ENCODE data around the gene ACAT2.
"Not testable (repeated sequence)": the region's sequence is repeated elsewhere in the genome, so short reads cannot be mapped to it uniquely, and the experiment has no call there.

The ACAT2 gene

GRCh38 chr6:159777240-159777904, 15.5 kb downstream of the ACAT2 start:
- no peak for DNase-seq

DNA sequence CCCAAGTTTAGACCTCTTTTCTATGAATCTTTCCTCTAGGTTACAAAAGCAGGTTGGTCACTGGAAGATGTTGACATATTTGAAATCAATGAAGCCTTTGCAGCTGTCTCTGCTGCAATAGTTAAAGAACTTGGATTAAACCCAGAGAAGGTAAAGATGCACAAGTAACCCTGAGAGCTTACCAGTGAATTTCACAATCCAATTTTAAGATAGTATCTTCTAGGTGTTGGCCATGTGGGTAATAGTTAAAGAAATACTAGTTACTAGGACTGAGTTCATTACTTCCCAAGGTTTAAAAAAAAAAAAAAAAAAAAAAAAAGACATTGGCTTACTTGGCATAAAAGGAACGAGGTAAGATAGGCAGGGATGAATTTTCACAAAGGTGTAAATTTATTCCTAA, 16.3 kb downstream of the ACAT2 start:
- no peak for DNase-seq

- DNase-seq: no peak
Observed at GRCh38 chr6:159778542-159779103, 16.8 kb downstream of the ACAT2 start.

DNA sequence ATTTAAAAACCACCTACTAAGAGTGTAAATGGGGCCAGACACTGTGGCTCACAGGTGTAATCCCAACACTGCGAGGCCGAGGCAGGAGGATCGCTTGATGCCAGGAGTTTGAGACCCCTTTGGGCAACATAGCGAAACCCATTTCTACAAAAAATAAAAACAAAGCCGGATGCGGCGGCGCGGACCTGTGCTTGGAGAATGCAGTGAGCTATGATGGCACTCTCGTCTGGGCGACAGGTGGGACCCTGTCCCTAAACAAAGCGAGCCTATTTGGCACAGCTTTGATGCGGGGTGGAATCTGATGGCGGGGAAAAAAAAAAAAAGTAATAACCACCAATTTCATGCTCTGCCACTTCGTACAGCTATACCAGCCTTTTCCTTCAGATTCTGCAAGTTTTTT, 26.4 kb downstream of the ACAT2 start:
- peak; percentile 21 for DNase-seq

- DNase-seq: peak; percentile 20
Observed at GRCh38 chr6:159788753-159789376, 27.0 kb downstream of the ACAT2 start.

DNA sequence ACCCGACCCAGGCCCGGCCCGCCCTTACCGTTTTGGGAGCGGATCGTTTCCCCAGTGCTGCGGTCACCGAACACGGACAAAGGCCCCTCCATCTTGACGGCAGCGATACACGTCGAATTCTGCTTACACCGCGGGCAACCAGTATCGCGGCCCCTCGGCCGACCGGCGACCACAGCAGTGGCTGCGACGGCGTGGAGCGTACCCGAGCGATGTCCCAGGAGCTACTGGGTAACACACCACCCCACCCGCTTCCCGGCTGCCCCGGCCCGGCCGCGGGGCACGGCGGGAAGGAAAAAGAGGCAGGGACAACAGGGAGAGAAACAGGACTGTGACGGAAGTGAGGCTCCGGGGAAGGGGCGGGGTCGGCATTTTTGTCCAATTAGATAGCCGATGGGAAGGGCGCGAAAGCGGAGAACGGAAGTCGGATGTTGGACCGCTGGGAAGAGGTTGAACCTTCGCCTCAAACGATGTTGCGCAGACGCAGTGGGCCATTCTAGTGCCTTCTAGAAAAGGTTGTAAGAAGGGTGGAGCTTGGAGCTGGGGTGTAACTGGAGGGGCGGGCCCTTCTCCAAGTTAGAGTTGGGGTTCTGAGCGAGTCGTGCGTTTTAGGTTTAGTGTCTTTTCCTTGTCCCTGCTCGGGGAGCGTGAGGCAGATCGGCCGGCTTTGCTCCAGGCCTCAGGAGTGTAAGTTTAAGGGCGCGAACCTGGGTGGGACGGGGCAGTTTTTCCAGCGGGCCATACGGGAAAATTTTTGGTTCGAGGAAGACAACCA, 27.7 kb downstream of the ACAT2 start, which contains the start of gene TCP1:
TCP1 (minus strand) TSS at position 226 of the 772 bp plus-strand sequence; CDS start at position 92, 134 bp downstream.
- DNase-seq: peak; percentile 100

DNA sequence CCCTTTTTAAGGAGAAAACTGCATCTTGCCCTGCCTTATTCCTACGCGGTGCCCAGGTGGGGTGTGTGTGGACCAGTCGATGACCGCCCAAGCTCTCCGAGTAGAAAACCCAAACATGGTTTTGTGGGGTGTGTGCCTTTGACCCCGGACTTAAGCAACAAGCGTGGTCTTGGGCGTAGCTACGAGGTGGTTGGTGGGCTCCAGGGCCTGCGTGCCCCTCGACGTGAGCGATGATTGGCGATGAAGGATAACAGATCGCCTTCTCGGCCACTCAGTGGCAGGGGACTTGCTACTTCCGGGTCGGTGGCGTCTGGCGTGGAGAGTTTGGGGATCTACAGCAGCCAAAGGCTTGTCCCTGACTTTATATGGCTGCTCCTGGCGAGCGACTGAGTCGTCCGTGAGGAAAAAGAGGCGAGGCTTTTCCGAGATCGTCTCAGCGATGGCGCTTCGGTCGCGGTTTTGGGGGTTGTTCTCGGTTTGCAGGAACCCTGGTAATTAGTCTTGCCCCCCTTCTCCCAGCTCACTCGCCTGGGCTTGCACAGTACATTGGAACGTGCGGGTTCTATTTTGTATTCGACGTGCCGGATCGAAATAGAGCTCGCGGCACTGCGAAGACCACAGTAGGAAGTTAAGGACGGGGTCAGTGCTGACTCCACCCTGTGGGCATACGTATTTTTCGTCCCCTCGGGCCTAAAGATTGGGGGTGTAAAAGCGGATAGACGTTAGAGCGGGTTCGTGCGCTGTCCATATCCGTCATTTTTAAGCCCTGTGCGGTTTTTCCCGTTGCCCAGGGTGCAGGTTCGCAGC, 28.5 kb downstream of the ACAT2 start, which contains the start of gene MRPL18:
MRPL18 (plus strand) TSS at position 319 of the 807 bp plus-strand sequence; CDS start at position 440, 121 bp downstream.
- peak; percentile 91 for DNase-seq

- peak; percentile 9 for DNase-seq
Observed at GRCh38 chr6:159790956-159791598, 29.2 kb downstream of the ACAT2 start.

DNA sequence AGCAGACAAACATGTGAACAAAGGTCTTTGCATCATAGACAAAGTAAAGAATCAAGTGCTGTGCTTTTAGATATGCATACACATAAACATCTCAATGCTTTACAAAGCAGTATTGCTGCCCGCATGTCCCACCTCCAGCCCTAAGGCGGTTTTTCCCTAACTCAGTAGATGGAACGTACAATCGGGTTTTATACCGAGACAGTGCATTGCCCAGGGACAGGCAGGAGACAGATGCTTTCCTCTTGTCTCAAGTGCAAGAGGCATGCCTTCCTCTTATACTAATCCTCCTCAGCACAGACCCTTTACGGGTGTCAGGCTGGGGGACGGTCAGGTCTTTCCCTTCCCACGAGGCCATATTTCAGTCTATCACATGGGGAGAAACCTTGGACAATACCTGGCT, 33.1 kb downstream of the ACAT2 start:
- DNase-seq: not testable (repeated sequence)

DNA sequence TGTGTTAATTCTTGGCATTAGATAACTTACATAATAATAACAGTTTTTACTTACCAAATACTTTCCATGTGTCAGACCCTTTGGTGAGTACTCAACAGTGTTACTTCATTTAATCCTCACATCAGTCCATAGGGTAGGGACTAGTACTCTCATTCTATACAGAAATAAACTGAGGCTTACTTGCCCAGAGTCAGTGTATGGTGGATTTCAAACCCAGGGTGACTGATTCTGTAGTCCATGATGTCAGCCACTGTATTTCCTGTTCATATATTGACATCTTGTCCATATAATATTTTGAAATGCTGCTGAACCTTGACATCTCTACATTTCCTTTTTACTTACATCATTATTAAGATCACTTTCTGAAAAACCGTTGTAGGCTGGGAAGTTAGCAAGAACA, 35.7 kb downstream of the ACAT2 start:
- DNase-seq: no peak

- DNase-seq: no peak
Observed at GRCh38 chr6:159800141-159800865, 38.5 kb downstream of the ACAT2 start, which contains the start of gene PNLDC1. Gene PNLDC1 (plus strand): TSS chr6:159800276. CDS start chr6:159800308, 32 bp downstream.

DNA sequence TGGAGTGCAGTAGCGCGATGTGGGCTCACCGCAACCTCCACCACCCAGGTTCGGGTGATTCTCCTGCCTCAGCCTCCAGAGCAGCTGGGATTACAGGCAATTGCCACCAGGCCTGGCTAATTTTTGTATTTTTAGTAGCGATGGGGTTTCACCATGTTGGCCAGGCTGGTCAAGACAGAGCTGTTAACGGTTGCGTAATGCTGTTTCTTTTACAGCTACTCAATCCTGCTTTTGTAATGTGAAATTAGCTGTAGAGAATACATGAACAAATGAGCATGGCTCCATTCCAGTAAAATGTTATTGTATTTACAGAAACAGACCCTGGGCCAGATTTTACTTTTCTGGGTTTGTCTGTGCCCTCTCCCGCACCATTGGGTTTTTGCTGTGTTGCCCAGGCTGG, 40.1 kb downstream of the ACAT2 start:
- DNase-seq: no peak

DNA sequence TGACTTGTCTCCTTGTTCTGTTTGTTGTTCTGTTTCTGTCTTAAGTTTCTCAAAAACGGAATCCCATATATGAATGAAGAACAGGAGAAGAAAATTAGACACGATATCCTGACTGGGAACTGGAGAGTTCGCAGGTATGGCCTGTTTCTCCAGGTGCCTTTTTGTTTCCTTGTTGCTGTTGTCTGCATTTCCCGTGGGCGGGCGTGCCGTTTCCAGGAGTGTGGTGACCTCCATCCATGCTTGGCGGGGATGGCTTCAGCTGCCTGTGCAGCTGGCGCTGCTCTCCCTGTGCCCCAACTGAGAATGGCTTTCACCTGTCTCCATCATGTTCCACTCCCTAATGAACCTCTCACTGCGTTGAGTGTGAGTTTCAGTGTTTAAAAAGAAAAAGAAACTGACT, 42.7 kb downstream of the ACAT2 start:
- DNase-seq: no peak

- no peak for DNase-seq
Observed at GRCh38 chr6:159805440-159806020, 43.7 kb downstream of the ACAT2 start.

- DNase-seq: no peak
Observed at GRCh38 chr6:159806021-159806458, 44.2 kb downstream of the ACAT2 start.

DNA sequence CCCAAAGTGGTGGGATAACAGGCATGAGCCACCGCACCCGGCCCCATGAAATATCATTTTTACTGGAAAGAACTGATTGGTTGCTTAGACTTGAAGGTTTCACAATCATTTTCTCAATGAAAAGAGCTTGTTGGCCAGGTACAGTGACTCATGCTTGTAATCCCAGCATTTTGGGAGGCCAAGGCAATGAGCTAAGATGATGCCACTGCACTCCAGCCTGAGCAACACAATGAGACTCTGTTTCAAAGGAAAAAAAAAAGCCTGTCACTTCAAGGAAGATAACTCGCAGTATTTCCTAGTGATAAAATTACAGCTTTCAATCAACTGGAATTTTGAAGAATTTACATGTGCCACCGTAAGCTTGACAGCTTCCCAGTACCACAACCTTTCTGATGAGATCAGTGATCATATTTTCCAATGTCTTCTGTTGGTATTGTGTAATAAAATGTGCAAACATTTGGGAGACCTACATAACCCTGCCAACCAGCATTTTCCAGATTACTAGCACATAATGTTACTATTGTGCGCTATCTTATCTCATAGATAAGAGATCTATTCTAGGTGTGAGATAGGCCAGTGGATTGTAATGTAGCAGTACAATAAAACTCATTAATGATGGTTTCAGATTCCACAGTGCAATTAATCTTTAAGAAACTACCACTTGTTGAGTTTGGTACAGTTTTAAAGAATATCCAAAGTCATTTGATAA, 45.5 kb downstream of the ACAT2 start:
- no peak for DNase-seq

DNA sequence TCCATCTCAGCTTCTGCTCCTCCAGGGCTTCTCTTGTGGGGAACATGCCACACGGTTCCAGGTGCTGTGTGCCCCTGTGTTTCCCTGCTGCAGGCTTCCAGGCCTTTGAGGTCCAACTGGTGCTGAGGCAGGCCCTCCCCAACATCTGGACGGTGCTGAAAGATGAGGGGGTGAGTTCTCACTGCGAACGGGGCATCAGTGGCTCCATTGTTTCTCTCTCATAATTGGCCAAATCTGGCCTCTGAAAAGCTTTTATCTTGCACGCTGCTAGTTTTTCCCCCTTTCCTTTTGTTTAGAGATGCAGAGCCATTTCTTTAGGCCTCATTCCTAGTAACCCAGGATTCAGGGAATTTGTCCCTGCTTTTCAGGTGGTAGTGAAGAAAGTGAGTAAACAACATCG, 46.8 kb downstream of the ACAT2 start:
- no peak for DNase-seq

- no peak for DNase-seq
Observed at GRCh38 chr6:159809149-159809548, 47.3 kb downstream of the ACAT2 start.

GRCh38 chr6:159813781-159814180, 51.9 kb downstream of the ACAT2 start:
- no peak for DNase-seq

- no peak for DNase-seq
Observed at GRCh38 chr6:159815410-159815809, 53.6 kb downstream of the ACAT2 start.

All from CD4-positive, alpha-beta T cell treated with Interleukin-6 for 4 hours (primary cell).